ENCODE measurements around the gene C15orf40. TPM values are rescaled to one million over a fixed set of nuclear protein-coding genes. Genes with fewer than 3 reads are reported as not detected.

The C15orf40 gene
- total RNA-seq, 4 donors from 2014 or later: 7.0 to 11.8 (median 9.1) TPM

- 94% methylated on average over 8 of the region's 8 CpGs for WGBS
- no peaks in the 10 kb centered on the region for H3K9me3 ChIP-seq
- H3K36me3 ChIP-seq: peaks cover 11 to 49% (median 32%) of the 10 kb centered on the region in 4 donors
Measured at GRCh38 chr15:83030021-83030420, 18.6 kb upstream of the C15orf40 start.

DNA sequence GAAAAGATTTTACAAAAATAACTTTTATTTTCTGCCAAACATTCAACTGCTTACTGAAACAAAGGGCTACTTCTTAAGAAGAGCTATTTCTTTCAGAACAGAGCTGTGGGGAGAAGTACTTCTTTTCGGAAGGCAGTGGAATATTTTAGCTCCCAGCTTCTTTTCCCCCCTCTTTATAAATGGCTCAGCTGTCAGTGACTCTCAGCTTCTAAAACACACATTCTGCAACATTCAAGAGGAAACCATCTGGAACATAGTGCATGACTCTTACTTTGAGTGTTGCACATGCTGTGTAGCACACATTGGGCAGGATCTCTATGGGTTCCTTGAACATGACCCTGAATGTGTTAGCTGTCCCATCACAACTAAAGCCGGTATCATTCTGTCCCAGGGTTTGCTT lies 7.0 kb upstream of the C15orf40 start:
- H3K27me3 ChIP-seq: no peaks in the 10 kb centered on the region
- TF ChIP-seq POLR2AphosphoS5 (IDR thresholded peaks at IDR 0.05) (no peak), POLR2A (IDR thresholded peaks at IDR 0.05; ENCODE audit: low read depth) (no peak)
- TF ChIP-seq, protein P1, sequence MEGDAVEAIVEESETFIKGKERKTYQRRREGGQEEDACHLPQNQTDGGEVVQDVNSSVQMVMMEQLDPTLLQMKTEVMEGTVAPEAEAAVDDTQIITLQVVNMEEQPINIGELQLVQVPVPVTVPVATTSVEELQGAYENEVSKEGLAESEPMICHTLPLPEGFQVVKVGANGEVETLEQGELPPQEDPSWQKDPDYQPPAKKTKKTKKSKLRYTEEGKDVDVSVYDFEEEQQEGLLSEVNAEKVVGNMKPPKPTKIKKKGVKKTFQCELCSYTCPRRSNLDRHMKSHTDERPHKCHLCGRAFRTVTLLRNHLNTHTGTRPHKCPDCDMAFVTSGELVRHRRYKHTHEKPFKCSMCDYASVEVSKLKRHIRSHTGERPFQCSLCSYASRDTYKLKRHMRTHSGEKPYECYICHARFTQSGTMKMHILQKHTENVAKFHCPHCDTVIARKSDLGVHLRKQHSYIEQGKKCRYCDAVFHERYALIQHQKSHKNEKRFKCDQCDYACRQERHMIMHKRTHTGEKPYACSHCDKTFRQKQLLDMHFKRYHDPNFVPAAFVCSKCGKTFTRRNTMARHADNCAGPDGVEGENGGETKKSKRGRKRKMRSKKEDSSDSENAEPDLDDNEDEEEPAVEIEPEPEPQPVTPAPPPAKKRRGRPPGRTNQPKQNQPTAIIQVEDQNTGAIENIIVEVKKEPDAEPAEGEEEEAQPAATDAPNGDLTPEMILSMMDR (IDR thresholded peaks at IDR 0.05): no peak
- intact Hi-C loops (cut with DNase I): no loop called here
- no peak overlapping the region for H3K27ac ChIP-seq (replicated peaks in 1 of 4)
- 76% methylated on average over 2 of the region's 2 CpGs for WGBS
- H3K9me3 ChIP-seq: no peaks in the 10 kb centered on the region
- H3K4me1 ChIP-seq: no peaks in the 10 kb centered on the region
- H3K4me3 ChIP-seq: no peak overlapping the region
- DNase-seq (ENCODE audit: extremely low spot score): no peak
- H3K36me3 ChIP-seq: peaks cover 8 to 78% (median 44%) of the 10 kb centered on the region in 4 donors

More at GRCh38 chr15:83030021-83030420, 18.6 kb upstream of the C15orf40 start:
- TF ChIP-seq EP300 (IDR thresholded peaks at IDR 0.05): no peak
- TF ChIP-seq, protein P1 (IDR thresholded peaks at IDR 0.05): no peak
- no peak for TF ChIP-seq POLR2A (IDR thresholded peaks at IDR 0.05; ENCODE audit: low read depth)
- TF ChIP-seq POLR2AphosphoS5 (IDR thresholded peaks at IDR 0.05): no peak
- intact Hi-C loops (cut with DNase I): no loop called here
- Histone ChIP-seq H3K27ac (replicated peaks in 1 of 4) (no peak overlapping the region), H3K4me1 (no peaks in the 10 kb centered on the region), H3K4me3 (no peak overlapping the region), H3K27me3 (no peaks in the 10 kb centered on the region)
- DNase-seq (ENCODE audit: extremely low spot score): no peak

- intact Hi-C loops (cut with DNase I): no loop called here
- Histone ChIP-seq H3K4me1 (peaks cover 9 to 11% (median 10%) of the 10 kb centered on the region in 4 donors), H3K9me3 (no peaks in the 10 kb centered on the region), H3K4me3 (no peak overlapping the region), H3K36me3 (peaks cover 8 to 67% (median 42%) of the 10 kb centered on the region in 4 donors), H3K27ac (replicated peaks in 1 of 4) (no peak overlapping the region), H3K27me3 (no peaks in the 10 kb centered on the region)
- TF ChIP-seq, protein P1 (IDR thresholded peaks at IDR 0.05): no peak
- no peak for TF ChIP-seq EP300 (IDR thresholded peaks at IDR 0.05)
- no peak for TF ChIP-seq POLR2A (IDR thresholded peaks at IDR 0.05; ENCODE audit: low read depth)
- no peak for TF ChIP-seq POLR2AphosphoS5 (IDR thresholded peaks at IDR 0.05)
- 82% methylated on average over 5 of the region's 5 CpGs for WGBS
- no peak for DNase-seq (ENCODE audit: extremely low spot score)
Measured at GRCh38 chr15:83016906-83017305, 5.5 kb upstream of the C15orf40 start.

DNA sequence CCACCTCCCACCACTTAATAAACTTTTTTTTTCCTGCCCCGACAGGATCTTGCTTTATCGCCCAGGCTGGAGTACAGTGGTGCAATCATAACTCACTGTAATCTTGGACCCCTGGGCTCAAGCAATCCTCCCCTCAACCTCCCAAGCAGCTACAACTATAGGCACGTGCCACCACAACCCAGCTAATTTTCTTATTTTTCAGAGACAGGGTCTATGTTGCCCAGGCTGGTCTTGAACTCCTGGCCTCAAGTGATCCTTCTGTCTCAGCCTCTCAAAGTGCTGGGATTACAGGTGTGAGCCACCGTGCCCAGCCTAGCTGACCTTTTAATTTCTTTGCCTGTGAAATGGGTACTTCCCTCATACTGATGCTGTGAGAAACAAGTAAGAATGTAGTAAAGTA lies 3.9 kb upstream of the C15orf40 start:
- peaks cover 5 to 53% (median 37%) of the 10 kb centered on the region in 4 donors for H3K36me3 ChIP-seq
- intact Hi-C loops (cut with DNase I): no loop called here
- 87% methylated on average over 4 of the region's 4 CpGs for WGBS
- H3K27me3 ChIP-seq: no peaks in the 10 kb centered on the region
- H3K4me3 ChIP-seq: no peak overlapping the region
- DNase-seq (ENCODE audit: extremely low spot score): no peak
- no peak overlapping the region for H3K27ac ChIP-seq (replicated peaks in 1 of 4)
- H3K4me1 ChIP-seq: peaks cover 15 to 19% (median 18%) of the 10 kb centered on the region in 4 donors
- H3K9me3 ChIP-seq: no peaks in the 10 kb centered on the region
- TF ChIP-seq POLR2AphosphoS5 (IDR thresholded peaks at IDR 0.05) (no peak), EP300 (IDR thresholded peaks at IDR 0.05) (no peak), POLR2A (IDR thresholded peaks at IDR 0.05; ENCODE audit: low read depth) (no peak)
- TF ChIP-seq, protein P1 (IDR thresholded peaks at IDR 0.05): no peak

DNA sequence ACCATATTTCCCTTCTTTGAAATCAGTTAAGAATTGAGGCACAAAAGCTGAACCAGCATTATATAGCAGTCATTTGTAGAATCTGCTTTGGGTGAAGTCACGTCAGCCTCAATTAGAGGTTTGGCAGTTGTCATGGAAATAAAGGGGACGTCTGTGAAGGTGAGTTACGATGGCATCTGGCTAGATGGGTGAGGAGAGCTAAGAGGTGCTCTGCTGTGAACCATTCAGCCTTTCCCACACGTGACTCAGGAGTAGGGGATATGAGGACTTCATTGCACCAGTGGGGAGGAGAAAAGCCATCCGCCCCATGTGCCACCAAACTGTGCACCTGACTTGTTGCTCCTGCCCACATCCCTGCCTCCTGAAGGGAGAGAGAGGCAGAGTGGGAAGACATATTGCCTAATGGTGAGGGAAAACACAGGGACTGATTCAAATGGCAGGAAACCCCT lies 2.8 kb upstream of the C15orf40 start:
- no peak for DNase-seq (ENCODE audit: extremely low spot score)
- no peak overlapping the region for H3K27ac ChIP-seq (replicated peaks in 1 of 4)
- intact Hi-C loops (cut with DNase I): loop anchor here (5.0 kb wide), 2 partner anchors 167 to 193 kb away; partner anchors contain the start of gene HDGFL3
- TF ChIP-seq POLR2A (IDR thresholded peaks at IDR 0.05; ENCODE audit: low read depth): no peak
- TF ChIP-seq, protein P1 (IDR thresholded peaks at IDR 0.05): no peak
- TF ChIP-seq POLR2AphosphoS5 (IDR thresholded peaks at IDR 0.05): no peak
- no peak for TF ChIP-seq EP300 (IDR thresholded peaks at IDR 0.05)
- WGBS: 77% methylated on average over 5 of the region's 5 CpGs
- no peak overlapping the region for H3K4me3 ChIP-seq
- no peaks in the 10 kb centered on the region for H3K27me3 ChIP-seq
- peaks cover 1 to 47% (median 30%) of the 10 kb centered on the region in 4 donors for H3K36me3 ChIP-seq
- H3K4me1 ChIP-seq: peaks cover 20 to 29% (median 26%) of the 10 kb centered on the region in 4 donors
- H3K9me3 ChIP-seq: no peaks in the 10 kb centered on the region
